GM18519 (cell line): ENCODE measurements around the gene PLEKHH1.

Source experiments
- ATAC-seq: cut with Tn5 transposase; IDR thresholded peaks from one replicate; pipeline ENCODE4 v1.9.1; 2021; ENCODE audit warnings: mild to moderate bottlenecking, moderate library complexity; ENCODE audit not compliant: unreplicated experiment, low FRiP score

PLEKHH1 gene

DNA sequence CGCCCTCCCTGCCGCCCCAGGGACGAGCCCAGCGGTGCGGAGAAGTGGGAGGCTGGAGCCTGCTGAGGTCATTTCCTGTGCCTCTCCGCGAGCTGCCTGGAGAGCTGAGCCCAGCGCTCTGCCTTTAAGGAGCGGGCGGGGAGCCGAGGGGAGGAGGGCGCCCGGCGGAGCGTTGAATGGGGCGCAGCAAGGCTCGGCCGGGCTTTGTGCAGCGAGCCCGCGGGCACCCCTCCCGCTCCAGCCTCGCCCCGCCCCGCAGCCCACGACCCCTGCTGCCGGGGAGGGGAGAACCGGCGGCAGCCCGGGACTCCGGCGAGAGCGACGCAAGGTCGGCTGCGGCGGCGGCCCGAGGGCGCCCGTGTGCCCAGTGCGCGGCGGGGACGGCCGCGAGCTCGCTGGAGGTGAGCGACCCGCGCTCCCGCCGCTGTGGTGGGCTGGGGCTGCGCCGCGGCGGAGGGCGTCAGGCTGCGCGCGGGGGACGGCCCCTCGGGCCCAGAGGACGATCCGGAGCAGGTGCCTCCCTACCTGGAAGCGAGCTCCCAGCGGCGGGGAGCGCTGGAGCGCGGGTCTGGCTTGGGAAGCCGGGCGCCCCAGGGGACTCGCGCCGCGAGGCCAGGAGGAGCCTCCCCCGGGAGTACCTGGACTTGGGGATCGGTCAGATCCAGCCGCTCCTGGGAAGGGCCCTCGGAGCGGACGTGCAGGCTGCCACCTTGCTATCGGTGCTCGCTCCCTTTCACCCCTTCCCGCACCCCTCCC is at the start of gene PLEKHH1:
Gene PLEKHH1 (plus strand): TSS at position 293 of the 756 bp plus-strand sequence. CDS start 8,578 bp downstream, outside the sequence.
- ATAC-seq = no peak

GRCh38 chr14:67483579-67484285 is 49.4 kb upstream of the PLEKHH1 start:
- no peak for ATAC-seq

GRCh38 chr14:67485501-67486095 is 47.5 kb upstream of the PLEKHH1 start:
- ATAC-seq = no peak

- no peak for ATAC-seq
These were observed 46.2 kb upstream of the PLEKHH1 start for GRCh38 chr14:67486890-67487289.

GRCh38 chr14:67487332-67487731 is 45.8 kb upstream of the PLEKHH1 start:
- ATAC-seq = no peak

DNA sequence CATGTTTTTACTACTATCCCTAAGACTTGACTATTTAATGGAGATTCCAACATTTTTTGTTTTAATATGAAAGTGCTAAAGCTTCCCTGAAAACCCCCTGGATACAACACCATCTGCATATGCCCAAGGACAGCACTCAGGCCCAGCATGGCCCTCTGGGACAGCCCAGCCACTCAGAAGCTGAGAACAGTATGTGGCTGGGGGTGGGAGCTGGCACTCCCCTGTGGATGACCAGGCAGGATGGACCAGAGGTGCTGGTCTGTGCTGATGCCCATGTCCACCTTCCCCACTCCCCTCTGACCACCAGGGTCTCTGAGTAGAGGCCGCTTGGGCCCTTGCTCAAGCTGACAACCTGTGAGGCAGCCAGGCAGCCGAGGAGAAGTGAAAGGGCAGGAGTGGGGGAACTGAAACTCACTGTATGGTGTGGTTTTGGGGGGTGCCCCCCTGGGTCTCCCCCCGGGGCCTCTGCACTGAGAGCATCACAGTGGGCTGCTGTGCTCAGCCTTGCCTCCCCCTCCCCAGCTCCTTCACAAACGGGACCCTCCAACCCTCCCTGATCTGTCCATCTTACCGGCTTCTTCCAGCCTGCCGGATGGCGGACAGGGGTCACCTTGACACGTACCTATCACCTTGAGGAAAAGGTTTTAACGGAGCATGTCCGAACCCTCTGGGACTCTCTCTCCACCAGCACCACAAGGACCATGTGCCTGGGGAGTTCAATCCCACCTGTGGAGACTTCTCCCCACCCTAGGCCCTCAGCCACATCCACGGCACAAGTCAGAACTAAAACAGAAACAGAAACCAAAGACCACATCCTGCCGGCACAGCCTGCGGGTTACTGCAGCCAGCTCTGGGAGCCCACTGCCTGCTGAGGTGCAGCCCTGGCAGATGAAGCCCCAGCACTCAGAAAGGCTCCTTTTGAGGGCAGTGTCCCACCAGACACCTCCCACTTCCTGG is 44.9 kb upstream of the PLEKHH1 start, which contains the start of gene TMEM229B:
Gene TMEM229B (minus strand): TSS at position 785 of the 957 bp plus-strand sequence. CDS start 14,798 bp downstream, outside the sequence.
- peak; percentile 80 for ATAC-seq

DNA sequence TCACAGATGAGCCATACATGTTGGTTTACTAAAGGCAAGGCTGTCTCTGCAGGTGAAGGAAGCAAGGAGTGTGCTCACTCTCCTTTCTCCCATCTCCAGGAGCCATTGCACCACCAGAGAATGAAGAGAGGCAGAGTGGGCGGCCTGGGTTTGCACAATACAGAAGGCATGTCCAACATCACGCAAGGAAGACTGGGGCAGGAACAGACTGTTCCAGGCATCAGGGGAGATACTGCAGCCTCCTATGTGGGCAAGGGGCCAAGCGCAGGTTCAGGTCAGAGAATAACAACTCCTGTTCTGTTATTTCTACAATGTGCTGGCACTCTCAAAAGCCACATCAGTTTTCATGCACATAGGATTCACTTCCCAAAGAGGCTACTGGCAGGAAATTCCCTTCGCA is 42.9 kb upstream of the PLEKHH1 start:
- ATAC-seq = no peak

DNA sequence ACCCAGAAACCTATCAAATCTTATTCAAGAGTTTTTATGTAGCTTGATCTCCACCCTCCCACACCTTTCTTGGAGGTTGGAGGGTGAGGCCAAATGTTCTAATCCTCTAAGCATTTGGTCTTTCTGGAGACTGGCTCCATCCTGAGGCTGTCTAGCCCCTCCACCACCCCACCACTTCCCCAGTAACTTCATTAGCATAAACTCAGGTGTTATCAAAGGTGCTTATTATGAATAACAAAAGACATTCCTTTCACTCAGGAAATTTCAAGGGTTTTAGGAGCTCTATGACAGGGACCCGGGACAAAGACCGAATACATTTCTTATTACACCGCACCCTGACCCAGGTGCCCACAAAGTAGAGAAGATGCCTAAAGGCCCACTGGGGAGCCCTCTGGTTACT is 41.8 kb upstream of the PLEKHH1 start:
- ATAC-seq = no peak

- ATAC-seq = no peak
These were observed 41.2 kb upstream of the PLEKHH1 start for GRCh38 chr14:67491741-67492507.

GRCh38 chr14:67492538-67492937 is 40.6 kb upstream of the PLEKHH1 start:
- no peak for ATAC-seq

DNA sequence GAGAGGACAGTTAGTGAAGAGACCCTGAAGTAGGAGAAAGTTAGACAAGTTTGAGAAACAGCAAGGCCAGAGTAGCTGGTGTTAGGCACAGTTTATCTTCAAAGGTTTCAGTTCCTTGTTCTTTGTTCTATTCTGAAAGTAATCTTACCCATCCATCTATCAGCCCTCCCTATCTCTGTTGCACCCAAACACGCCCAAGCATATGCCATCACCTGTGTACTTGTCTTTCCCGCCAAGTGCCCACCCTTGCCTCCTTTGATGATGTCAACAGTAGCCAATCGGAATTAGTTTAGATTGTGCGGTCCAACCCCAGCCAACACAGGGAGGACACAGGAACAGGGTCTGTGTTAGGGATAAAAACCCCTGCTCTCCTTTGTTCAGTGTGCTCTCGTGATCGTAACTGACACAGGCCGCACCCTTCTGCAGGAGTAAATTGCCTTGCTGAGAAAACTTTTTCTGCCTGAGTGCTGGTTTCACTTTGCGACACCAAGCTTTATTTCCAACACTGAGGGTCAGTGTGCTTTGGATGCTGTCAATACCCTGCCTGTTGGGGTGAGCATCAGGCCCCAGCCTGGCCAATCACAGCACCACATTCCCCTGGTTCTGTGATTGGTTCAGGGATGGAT is 39.9 kb upstream of the PLEKHH1 start:
- no peak for ATAC-seq

- no peak for ATAC-seq
These were observed 37.3 kb upstream of the PLEKHH1 start for GRCh38 chr14:67495827-67496226.

DNA sequence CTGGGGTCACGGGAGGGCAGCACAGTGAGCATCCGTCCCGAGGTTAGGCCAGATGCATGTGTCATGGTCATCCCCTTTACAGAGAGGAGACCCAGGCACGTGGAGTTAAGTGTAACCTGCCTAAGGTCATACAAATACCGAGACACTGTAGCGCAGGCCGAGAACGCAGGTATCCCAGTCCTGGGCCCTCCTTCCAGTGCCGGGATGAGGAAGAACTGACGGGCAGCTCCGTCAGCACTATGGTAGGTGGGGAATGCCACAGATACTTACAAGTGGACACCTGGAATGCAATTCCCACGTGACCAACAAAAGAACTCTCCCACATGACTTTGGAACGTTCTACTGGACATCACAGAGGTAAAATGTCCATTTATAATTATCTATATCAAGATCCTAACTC is 35.9 kb upstream of the PLEKHH1 start:
- ATAC-seq = no peak

DNA sequence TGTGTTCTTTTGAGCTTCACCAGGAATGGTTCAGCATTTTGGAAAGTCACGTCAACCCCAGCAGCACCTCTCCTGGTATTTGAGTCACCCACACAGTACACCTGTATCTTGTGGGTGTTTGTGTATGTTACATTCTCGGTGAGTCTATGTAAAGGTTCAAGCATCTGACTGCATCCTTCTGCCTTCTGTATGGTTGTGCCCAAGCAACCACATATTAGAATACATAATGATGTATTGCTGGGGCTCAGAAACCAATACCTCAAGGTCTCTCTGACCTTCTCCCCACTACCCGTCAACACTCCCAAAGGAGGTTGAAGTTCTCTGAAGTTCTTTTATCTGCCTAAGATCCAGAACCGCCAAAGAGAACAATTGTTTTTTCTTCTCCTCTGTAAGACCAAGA is 35.4 kb upstream of the PLEKHH1 start:
- no peak for ATAC-seq

- ATAC-seq = no peak
These were observed 32.1 kb upstream of the PLEKHH1 start for GRCh38 chr14:67500981-67501380.

- ATAC-seq = no peak
These were observed 31.4 kb upstream of the PLEKHH1 start for GRCh38 chr14:67501670-67502069.

DNA sequence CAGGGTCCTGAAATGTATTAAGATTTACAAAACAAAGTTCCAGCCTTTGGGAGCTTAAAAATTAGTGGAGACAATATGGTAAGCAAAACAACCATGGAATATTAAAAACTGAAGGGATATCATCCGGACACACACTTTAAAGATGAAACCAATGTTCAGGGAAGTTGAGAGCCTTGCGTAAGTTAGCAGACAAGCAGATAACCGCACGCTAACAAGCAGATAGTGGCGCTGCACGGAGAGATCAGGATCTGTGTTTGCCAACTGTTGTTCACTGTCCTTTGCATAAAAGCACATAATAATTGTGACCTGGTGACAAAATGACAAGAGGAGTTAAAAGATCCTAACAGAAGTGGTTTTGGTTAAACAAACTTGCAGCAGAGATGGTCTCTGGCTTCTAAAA is 30.2 kb upstream of the PLEKHH1 start:
- ATAC-seq = no peak

DNA sequence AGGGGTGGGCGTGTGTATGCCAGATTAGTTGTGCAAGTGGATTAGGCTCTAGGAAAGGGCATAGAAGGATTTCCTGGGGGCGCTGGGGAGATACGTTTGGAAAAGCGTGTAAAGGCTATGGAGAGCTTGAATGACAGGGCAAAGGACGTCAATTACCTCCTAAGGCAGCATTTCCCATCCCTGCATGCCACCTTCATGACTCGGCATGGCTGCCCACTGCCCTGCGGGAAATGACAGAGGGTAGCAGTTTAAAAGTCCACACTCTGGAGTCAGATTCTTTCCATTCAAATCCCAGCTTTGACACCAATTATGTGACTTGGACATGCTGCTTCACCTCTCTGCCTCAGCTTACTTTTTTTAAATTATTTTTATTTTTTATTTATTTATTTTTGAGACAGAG is 29.8 kb upstream of the PLEKHH1 start:
- no peak for ATAC-seq

DNA sequence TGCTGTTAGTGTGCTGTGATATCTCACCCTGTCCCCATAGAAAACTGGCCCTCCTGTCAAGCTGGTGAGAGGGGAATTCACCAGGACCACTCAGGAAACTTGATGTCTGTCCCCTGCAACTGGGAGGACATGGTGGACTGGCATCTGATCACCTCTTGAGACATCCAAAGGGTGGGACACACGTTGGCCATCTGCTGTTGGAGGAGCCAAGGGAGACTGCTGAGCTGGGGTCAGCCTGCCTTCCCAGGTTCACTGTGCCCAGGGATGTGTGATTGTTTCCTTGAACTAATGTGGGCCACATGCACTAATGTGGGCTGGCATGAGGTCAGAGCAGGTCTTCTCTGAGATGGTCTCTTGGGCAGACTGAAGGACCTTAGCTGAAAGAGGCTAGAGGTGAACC is 27.8 kb upstream of the PLEKHH1 start:
- no peak for ATAC-seq
